SK-N-SH treated with all-trans-retinoic acid at 6 μM for 48 hours (cell line): ENCODE results near the gene SUCLA2.

Experiments
- ARNTL ChIP-seq: fragments of 450-650 bp; formaldehyde crosslinking; IDR thresholded peaks from 2 replicates; pipeline ENCODE4 v1.5.0; 2020; ENCODE audit warnings: low read depth, mild to moderate bottlenecking, moderate library complexity, borderline replicate concordance
- BACH2 ChIP-seq: fragments of 250-450 bp; sonication (Bioruptor Pico); IDR thresholded peaks from 2 replicates; pipeline ENCODE4 v1.9.0; 2021; ENCODE audit warnings: mild to moderate bottlenecking, borderline replicate concordance
- CSDC2 ChIP-seq: fragments of 250-450 bp; sonication (Bioruptor Pico); IDR thresholded peaks from 2 replicates; pipeline ENCODE4 v1.5.0; 2020; ENCODE audit warnings: mild to moderate bottlenecking, moderate library complexity
- ESRRG ChIP-seq: fragments of 250-450 bp; sonication (Bioruptor Pico); IDR thresholded peaks from 2 replicates; pipeline ENCODE4 v1.6.1; 2021; ENCODE audit warnings: mild to moderate bottlenecking
- RARB ChIP-seq: fragments of 250-450 bp; sonication (Bioruptor Pico); IDR thresholded peaks from 2 replicates; pipeline ENCODE4 v1.8.0; 2021; ENCODE audit warnings: mild to moderate bottlenecking, moderate library complexity
- SNAI2 ChIP-seq: fragments of 250-450 bp; sonication (Bioruptor Pico); IDR thresholded peaks from 2 replicates; pipeline ENCODE4 v1.5.0; 2020; ENCODE audit warnings: mild to moderate bottlenecking, moderate library complexity
- TCF4 ChIP-seq: fragments of 250-450 bp; sonication (Bioruptor Pico); IDR thresholded peaks from 2 replicates; pipeline ENCODE4 v1.8.0; 2021; ENCODE audit warnings: mild to moderate bottlenecking, moderate library complexity, borderline replicate concordance
- ZC3H10 ChIP-seq: fragments of 250-450 bp; sonication (Bioruptor Pico); IDR thresholded peaks from 2 replicates; pipeline ENCODE4 v1.5.1; 2021; ENCODE audit warnings: mild to moderate bottlenecking, moderate library complexity
- ZFP30 ChIP-seq: fragments of 450-650 bp; formaldehyde crosslinking; IDR thresholded peaks from 2 replicates; pipeline ENCODE4 v1.5.0; 2022; ENCODE audit warnings: mild to moderate bottlenecking, moderate library complexity
- ZNF565 ChIP-seq: fragments of 450-650 bp; formaldehyde crosslinking; conservative IDR thresholded peaks from 2 replicates; pipeline ENCODE4 v1.5.0; 2020; ENCODE audit warnings: low read depth, mild to moderate bottlenecking, moderate library complexity
- TF ChIP-seq, protein P1 (sequence below): fragments of 250-450 bp; sonication (Bioruptor Pico); IDR thresholded peaks from 2 replicates; pipeline ENCODE4 v1.5.1; 2020; ENCODE audit warnings: low read depth, mild to moderate bottlenecking, moderate library complexity
- TF ChIP-seq, protein P2 (sequence below): fragments of 250-450 bp; sonication (Bioruptor Pico); IDR thresholded peaks from 2 replicates; pipeline ENCODE4 v1.5.1; 2021; ENCODE audit warnings: mild to moderate bottlenecking, moderate library complexity
- TF ChIP-seq, protein P3 (sequence below): fragments of 250-450 bp; sonication (Bioruptor Pico); IDR thresholded peaks from 2 replicates; pipeline ENCODE4 v1.8.0; 2021; ENCODE audit warnings: low read depth, mild to moderate bottlenecking, moderate library complexity, borderline replicate concordance

DNA sequence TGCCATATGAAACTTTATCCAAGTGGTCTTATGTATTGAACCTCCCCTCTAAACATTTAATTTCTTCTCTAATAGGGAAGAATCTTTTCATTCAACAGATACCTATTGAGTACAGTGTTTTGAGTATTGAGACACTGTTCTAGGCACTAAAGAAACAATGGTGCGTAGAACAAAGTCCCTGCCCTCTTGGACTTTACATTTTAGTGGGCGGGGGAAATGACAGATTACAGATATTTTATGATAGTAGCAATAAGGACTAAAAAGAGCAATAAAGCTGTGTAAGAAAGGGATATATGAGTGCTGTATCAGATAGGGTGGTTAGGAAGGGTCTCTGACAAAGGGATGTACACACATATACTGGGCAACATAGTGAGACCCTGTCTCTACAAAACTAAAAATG, 41.8 kb upstream of the SUCLA2 start:
- TF ChIP-seq ARNTL: no peak
- no peak for TF ChIP-seq CSDC2
- no peak for TF ChIP-seq SNAI2 (CRISPR knock-in tag)
- TF ChIP-seq, protein P1, sequence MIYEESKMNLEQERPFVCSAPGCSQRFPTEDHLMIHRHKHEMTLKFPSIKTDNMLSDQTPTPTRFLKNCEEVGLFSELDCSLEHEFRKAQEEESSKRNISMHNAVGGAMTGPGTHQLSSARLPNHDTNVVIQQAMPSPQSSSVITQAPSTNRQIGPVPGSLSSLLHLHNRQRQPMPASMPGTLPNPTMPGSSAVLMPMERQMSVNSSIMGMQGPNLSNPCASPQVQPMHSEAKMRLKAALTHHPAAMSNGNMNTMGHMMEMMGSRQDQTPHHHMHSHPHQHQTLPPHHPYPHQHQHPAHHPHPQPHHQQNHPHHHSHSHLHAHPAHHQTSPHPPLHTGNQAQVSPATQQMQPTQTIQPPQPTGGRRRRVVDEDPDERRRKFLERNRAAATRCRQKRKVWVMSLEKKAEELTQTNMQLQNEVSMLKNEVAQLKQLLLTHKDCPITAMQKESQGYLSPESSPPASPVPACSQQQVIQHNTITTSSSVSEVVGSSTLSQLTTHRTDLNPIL (CRISPR knock-in tag): no peak
- TF ChIP-seq TCF4 (CRISPR knock-in tag): no peak
- TF ChIP-seq RARB (CRISPR knock-in tag): no peak
- TF ChIP-seq ZC3H10: no peak
- TF ChIP-seq ZNF565 (CRISPR knock-in tag): no peak
- TF ChIP-seq BACH2 (CRISPR knock-in tag): no peak
- no peak for TF ChIP-seq ESRRG (CRISPR knock-in tag)
- TF ChIP-seq, protein P2, sequence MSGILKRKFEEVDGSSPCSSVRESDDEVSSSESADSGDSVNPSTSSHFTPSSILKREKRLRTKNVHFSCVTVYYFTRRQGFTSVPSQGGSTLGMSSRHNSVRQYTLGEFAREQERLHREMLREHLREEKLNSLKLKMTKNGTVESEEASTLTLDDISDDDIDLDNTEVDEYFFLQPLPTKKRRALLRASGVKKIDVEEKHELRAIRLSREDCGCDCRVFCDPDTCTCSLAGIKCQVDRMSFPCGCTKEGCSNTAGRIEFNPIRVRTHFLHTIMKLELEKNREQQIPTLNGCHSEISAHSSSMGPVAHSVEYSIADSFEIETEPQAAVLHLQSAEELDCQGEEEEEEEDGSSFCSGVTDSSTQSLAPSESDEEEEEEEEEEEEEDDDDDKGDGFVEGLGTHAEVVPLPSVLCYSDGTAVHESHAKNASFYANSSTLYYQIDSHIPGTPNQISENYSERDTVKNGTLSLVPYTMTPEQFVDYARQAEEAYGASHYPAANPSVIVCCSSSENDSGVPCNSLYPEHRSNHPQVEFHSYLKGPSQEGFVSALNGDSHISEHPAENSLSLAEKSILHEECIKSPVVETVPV (CRISPR knock-in tag): no peak
- no peak for TF ChIP-seq ZFP30 (CRISPR knock-in tag)
- TF ChIP-seq, protein P3, sequence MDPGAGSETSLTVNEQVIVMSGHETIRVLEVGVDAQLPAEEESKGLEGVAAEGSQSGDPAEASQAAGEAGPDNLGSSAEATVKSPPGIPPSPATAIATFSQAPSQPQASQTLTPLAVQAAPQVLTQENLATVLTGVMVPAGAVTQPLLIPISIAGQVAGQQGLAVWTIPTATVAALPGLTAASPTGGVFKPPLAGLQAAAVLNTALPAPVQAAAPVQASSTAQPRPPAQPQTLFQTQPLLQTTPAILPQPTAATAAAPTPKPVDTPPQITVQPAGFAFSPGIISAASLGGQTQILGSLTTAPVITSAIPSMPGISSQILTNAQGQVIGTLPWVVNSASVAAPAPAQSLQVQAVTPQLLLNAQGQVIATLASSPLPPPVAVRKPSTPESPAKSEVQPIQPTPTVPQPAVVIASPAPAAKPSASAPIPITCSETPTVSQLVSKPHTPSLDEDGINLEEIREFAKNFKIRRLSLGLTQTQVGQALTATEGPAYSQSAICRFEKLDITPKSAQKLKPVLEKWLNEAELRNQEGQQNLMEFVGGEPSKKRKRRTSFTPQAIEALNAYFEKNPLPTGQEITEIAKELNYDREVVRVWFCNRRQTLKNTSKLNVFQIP (CRISPR knock-in tag): no peak
